Mesenchymal stem cell (in vitro differentiated cells and primary cell): ENCODE data around the gene GTPBP1.

Source experiments
- DNase-seq: peaks from one replicate; pipeline ENCODE4 v3.0.0-alpha.2; 2013
- H2AFZ ChIP-seq: one replicate; pipeline ENCODE4 v1.6.1; 2013; ENCODE audit warnings: low read depth, mild to moderate bottlenecking, control low read depth, inconsistent platforms, low read length, moderate library complexity
- H2AK5ac ChIP-seq: 2 replicates; pipeline ENCODE4 v1.6.1; 2013; ENCODE audit warnings: low read length, moderate library complexity, mild to moderate bottlenecking, inconsistent platforms; ENCODE audit not compliant: severe bottlenecking
- H2BK120ac ChIP-seq: one replicate; pipeline ENCODE4 v1.6.1; 2013; ENCODE audit warnings: low read depth, mild to moderate bottlenecking, inconsistent platforms, low read length, moderate library complexity
- H2BK12ac ChIP-seq, 2 experiments: one replicate each; pipeline ENCODE4 v1.6.1; 2013; ENCODE audit warnings: inconsistent platforms in 2 of 2, low read length in 2 of 2, mild to moderate bottlenecking in 2 of 2, moderate library complexity in 2 of 2, control low read depth in 1 of 2
- H2BK15ac ChIP-seq: one replicate; pipeline ENCODE4 v1.6.1; 2013; ENCODE audit warnings: mild to moderate bottlenecking, low read depth, inconsistent platforms; ENCODE audit not compliant: poor library complexity, severe bottlenecking
- H2BK5ac ChIP-seq: 2 replicates; pipeline ENCODE4 v1.6.1; 2013; ENCODE audit warnings: low read depth, mild to moderate bottlenecking, low read length, control low read depth, inconsistent platforms; ENCODE audit not compliant: poor library complexity, severe bottlenecking
- H3K14ac ChIP-seq, 2 experiments: one replicate each; pipeline ENCODE4 v1.6.1; 2013; ENCODE audit warnings: inconsistent platforms in 2 of 2, low read length in 2 of 2, control low read depth in 1 of 2, mild to moderate bottlenecking in 1 of 2, moderate library complexity in 1 of 2
- H3K18ac ChIP-seq, 2 experiments: one replicate each; pipeline ENCODE4 v1.6.1; 2013; ENCODE audit warnings: inconsistent platforms in 2 of 2, low read length in 2 of 2, control low read depth in 1 of 2, low read depth in 1 of 2, mild to moderate bottlenecking in 1 of 2
- H3K23ac ChIP-seq, 2 experiments: one replicate each; pipeline ENCODE4 v1.6.1; 2013; ENCODE audit warnings: inconsistent platforms in 2 of 2, low read length in 2 of 2, mild to moderate bottlenecking in 2 of 2, moderate library complexity in 2 of 2, control low read depth in 1 of 2
- H3K27ac ChIP-seq: 2 replicates; pipeline ENCODE4 v1.5.1; 2013; ENCODE audit warnings: mild to moderate bottlenecking, moderate library complexity, low read length, control low read depth, inconsistent platforms; ENCODE audit not compliant: poor library complexity, severe bottlenecking
- H3K27me3 ChIP-seq, 2 experiments: 2 replicates each; pipeline versions ENCODE4 v1.6.1 to v1.7.0; 2013; ENCODE audit warnings: low read length in 2 of 2, mild to moderate bottlenecking in 2 of 2, moderate library complexity in 2 of 2, control low read depth in 1 of 2, inconsistent platforms in 1 of 2; ENCODE audit not compliant: control insufficient read depth in 1 of 2, insufficient read depth in 1 of 2
- H3K36me3 ChIP-seq, 2 experiments: 2 replicates each; pipeline versions ENCODE4 v1.6.1 to v1.7.0; 2013; ENCODE audit warnings: low read length in 2 of 2, control low read depth in 1 of 2, inconsistent platforms in 1 of 2, low read depth in 1 of 2, mild to moderate bottlenecking in 1 of 2; ENCODE audit not compliant: insufficient read depth in 2 of 2, control insufficient read depth in 1 of 2
- H3K4ac ChIP-seq, 2 experiments: one replicate each; pipeline ENCODE4 v1.6.1; 2013; ENCODE audit warnings: inconsistent platforms in 2 of 2, low read length in 2 of 2, mild to moderate bottlenecking in 2 of 2, moderate library complexity in 2 of 2, control low read depth in 1 of 2, low read depth in 1 of 2
- H3K4me1 ChIP-seq: 2 replicates; pipeline ENCODE4 v1.6.1; 2013; ENCODE audit warnings: low read depth, low read length, control low read depth; ENCODE audit not compliant: control insufficient read depth, insufficient read depth
- H3K4me2 ChIP-seq: 2 replicates; pipeline ENCODE4 v1.6.1; 2013; ENCODE audit warnings: low read length, mild to moderate bottlenecking, inconsistent platforms; ENCODE audit not compliant: poor library complexity, severe bottlenecking
- H3K4me3 ChIP-seq, 2 experiments: 2 replicates each; pipeline versions ENCODE4 v1.5.1 to v1.7.0; 2013; ENCODE audit warnings: low read length in 2 of 2, mild to moderate bottlenecking in 2 of 2, control low read depth in 1 of 2, low read depth in 1 of 2; ENCODE audit not compliant: insufficient read depth in 1 of 2
- H3K79me1 ChIP-seq: replicated peaks from 2 replicates; pipeline ENCODE4 v1.6.1; 2013; ENCODE audit warnings: mild to moderate bottlenecking, control low read depth, low read length, inconsistent platforms; ENCODE audit not compliant: poor library complexity, severe bottlenecking
- H3K9ac ChIP-seq: 2 replicates; pipeline ENCODE4 v1.7.0; 2013; ENCODE audit warnings: mild to moderate bottlenecking, low read length, moderate library complexity
- H3K9me3 ChIP-seq: 2 replicates; pipeline ENCODE4 v1.7.0; 2013; ENCODE audit warnings: mild to moderate bottlenecking, low read length; ENCODE audit not compliant: control insufficient read depth
- H4K8ac ChIP-seq: one replicate; pipeline ENCODE4 v1.6.1; 2013; ENCODE audit warnings: inconsistent platforms, mild to moderate bottlenecking, low read length, moderate library complexity
- H4K91ac ChIP-seq: one replicate; pipeline ENCODE4 v1.6.1; 2013; ENCODE audit warnings: mild to moderate bottlenecking, low read length, inconsistent platforms
- WGBS: methylation state at CpG from one replicate; pipeline ENCODE4 v1.1.7; 2013; ENCODE audit warnings: mixed read lengths; 5-methylcytosine and 5-hydroxymethylcytosine counted together

The GTPBP1 gene

DNA sequence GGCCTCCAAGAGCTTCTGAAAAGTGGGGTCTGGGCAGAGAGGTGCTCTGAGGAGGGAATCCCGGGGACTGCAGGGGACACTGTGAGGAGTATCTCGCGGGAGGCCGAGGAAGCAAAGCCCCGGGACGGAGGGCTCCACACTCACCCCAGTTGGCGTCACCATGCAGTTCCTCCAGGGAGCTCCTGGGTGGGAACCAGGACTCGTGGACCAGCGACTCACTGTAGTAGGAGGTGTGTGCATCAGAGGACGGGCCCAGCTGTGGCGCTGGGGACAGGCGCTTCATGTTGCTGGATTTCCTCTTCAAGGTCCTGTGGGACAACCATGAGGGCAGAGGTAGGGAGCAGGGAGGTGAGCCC is 45.3 kb downstream of the GTPBP1 start:
- Histone ChIP-seq H4K8ac (no peak overlapping the region), H3K27me3 (no peaks in the 10 kb centered on the region), H3K36me3 (peaks cover 59 to 61% of the 10 kb centered on the region in 2 experiments), H2AK5ac (no peak overlapping the region), H3K4ac (no peak overlapping the region), H3K4me1 (peaks cover 9% of the 10 kb centered on the region), H2BK5ac (no peak overlapping the region), H3K23ac (no peak overlapping the region), H3K9me3 (no peaks in the 10 kb centered on the region), H3K4me3 (no peak overlapping the region), H3K18ac (no peak overlapping the region), H2AFZ (no peak overlapping the region), H2BK12ac (no peak overlapping the region), H3K79me1 (peaks cover 22% of the 10 kb centered on the region), H3K14ac (no peak overlapping the region), H2BK120ac (no peak overlapping the region), H3K9ac (no peak overlapping the region), H3K4me2 (no peak overlapping the region), H2BK15ac (no peak overlapping the region), H4K91ac (no peak overlapping the region), H3K27ac (no peak overlapping the region)
- DNase-seq = no peak
- 96% methylated on average over 12 of the region's 12 CpGs for WGBS

DNA sequence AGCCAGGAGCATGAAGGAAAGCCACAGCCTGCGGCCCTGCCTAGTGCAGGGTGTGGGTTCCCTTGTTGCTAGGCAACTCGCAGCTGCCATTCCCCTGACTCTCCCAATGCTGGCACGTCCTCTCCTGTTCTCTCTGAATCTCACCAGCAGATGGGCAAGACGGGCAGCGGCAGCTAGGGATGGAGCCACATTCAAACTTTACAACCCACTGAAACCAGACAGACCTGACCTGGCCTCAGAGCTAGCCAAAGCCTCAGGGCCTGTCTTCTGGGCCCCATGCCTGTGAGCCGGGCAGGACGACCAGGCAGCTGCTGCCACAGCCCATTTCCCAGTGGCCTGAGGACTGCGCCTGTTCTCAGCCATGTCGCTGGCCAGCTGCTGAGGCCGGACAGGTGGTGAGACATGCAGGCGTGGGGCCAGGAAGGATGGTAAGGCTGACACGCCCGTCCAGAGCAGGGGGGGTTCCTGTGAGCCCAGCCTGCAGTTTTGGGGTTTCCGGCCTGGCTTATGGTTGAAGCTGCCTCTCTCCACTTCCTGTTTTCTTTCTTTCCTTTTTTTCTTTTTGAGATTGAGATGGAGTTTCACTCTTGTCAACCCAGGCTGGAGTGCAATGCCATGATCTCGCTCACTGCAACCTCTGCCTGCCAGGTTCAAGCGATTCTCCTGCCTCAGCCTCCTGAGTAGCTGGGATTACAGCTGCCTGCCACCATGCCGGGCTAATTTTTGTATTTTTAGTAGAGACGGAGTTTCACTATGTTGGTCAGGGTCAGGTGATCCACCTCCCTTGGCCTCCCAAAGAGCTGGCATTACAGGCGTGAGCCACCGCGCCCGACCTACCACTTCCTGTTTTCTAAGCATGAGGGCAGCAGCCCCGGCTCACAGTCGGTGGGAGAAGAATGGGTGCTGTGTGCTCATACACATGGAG is 45.9 kb downstream of the GTPBP1 start:
- peaks cover 12% of the 10 kb centered on the region for H3K4me1 ChIP-seq
- 93% methylated on average over 21 of the region's 24 CpGs for WGBS
- no peak overlapping the region for H2AK5ac ChIP-seq
- no peaks in the 10 kb centered on the region for H3K27me3 ChIP-seq
- no peak overlapping the region for H3K14ac ChIP-seq
- H2BK12ac ChIP-seq = no peak overlapping the region
- H3K79me1 ChIP-seq = peaks cover 22% of the 10 kb centered on the region
- H3K18ac ChIP-seq = no peak overlapping the region
- peaks cover 54% of the 10 kb centered on the region in 2 experiments for H3K36me3 ChIP-seq
- no peak overlapping the region for H2BK120ac ChIP-seq
- no peak overlapping the region for H4K8ac ChIP-seq
- no peak overlapping the region for H3K9ac ChIP-seq
- no peak overlapping the region for H3K27ac ChIP-seq
- no peak overlapping the region for H3K23ac ChIP-seq
- H3K4ac ChIP-seq = no peak overlapping the region
- no peak overlapping the region for H2BK5ac ChIP-seq
- H2BK15ac ChIP-seq = no peak overlapping the region
- H3K4me2 ChIP-seq = no peak overlapping the region
- H4K91ac ChIP-seq = no peak overlapping the region
- DNase-seq = no peak
- no peak overlapping the region for H3K4me3 ChIP-seq
- no peaks in the 10 kb centered on the region for H3K9me3 ChIP-seq
- no peak overlapping the region for H2AFZ ChIP-seq

DNA sequence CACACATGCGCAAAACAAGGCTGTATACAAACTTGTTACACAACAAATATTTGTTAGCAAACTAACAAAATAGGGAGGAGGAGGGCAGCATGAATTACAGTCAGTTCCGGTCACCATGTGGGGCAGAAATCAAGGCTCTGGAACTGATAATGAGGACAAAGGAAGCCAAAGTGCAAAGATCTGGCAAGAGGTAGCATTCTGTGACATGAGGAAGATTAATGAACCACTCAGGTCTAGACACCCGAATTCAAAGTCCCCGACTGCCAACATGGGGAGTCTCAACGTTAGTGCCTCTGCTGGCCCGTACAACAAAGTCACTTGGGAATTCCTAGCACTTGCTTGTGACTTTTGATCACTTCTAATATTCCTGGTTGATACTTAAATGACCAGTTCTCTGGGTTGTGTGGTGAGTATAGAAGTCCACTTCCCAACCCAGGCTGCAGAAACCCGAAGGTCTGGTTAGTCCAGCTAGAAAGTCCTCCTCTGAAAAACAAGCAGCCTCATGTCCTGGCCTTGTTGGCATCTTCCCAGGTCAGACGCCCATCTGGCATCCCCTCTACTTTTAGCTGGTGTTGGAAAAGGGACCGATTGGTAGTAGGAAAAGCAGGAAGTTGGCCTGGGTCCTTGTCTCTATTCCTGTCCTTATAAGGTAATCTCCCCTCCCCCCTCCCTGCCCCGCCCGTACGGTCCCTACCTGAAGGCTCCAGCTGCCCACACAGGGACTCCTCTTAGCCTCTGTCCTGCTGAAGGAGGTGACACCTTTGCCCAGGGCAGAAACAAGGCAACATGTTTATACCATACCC is 48.4 kb downstream of the GTPBP1 start:
- Histone ChIP-seq H3K27me3 (no peaks in the 10 kb centered on the region), H2BK12ac (peak overlapping the region in 1 of 2 experiments; percentile 25), H3K36me3 (peaks cover 34 to 38% of the 10 kb centered on the region in 2 experiments), H2BK5ac (no peak overlapping the region), H2AFZ (no peak overlapping the region), H3K27ac (peak overlapping the region; percentile 47), H4K91ac (no peak overlapping the region), H4K8ac (peak overlapping the region; percentile 83), H3K4ac (peak overlapping the region in 1 of 2 experiments; percentile 30), H3K79me1 (peaks cover 22% of the 10 kb centered on the region), H3K9ac (peak overlapping the region; percentile 94), H2BK120ac (peak overlapping the region; percentile 13), H2AK5ac (peak overlapping the region; percentile 32), H3K4me3 (peak overlapping the region; percentile 19 to 88), H3K4me1 (peaks cover 9% of the 10 kb centered on the region), H2BK15ac (no peak overlapping the region), H3K14ac (no peak overlapping the region), H3K18ac (peak overlapping the region; percentile 28 to 38), H3K4me2 (peak overlapping the region; percentile 78), H3K9me3 (no peaks in the 10 kb centered on the region), H3K23ac (no peak overlapping the region)
- 41% methylated on average over 10 of the region's 12 CpGs for WGBS
- peak; percentile 17 for DNase-seq

DNA sequence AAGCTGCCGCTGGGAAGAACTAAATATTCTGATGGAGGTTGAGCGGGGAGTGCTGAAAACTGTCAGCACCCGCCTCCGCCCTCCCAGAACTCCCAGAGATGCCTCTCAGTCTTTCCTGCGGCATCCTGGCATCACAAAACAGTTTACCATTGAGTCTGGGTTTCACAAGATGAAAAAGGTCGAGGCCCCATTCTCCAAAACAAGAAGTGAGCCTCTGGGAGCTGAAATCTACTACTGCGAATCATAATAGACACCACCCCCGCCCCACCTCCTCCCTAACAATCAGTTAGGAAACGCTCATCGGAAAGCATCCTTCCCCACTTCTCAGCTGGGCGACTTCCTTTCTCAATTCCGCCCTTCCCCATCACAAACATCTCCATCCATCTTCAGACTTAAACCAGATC is 49.0 kb downstream of the GTPBP1 start:
- Histone ChIP-seq H2BK5ac (no peak overlapping the region), H2BK12ac (peak overlapping the region in 1 of 2 experiments; percentile 25), H3K4me3 (peak overlapping the region; percentile 77 to 88), H2AK5ac (no peak overlapping the region), H3K4me2 (peak overlapping the region; percentile 78), H2BK15ac (no peak overlapping the region), H4K91ac (peak overlapping the region; percentile 54), H3K14ac (no peak overlapping the region), H3K18ac (peak overlapping the region; percentile 38 to 82), H2BK120ac (peak overlapping the region; percentile 13), H2AFZ (peak overlapping the region; percentile 30), H3K79me1 (peaks cover 20% of the 10 kb centered on the region), H3K27ac (peak overlapping the region; percentile 77), H3K9me3 (no peaks in the 10 kb centered on the region), H3K9ac (peak overlapping the region; percentile 94), H3K36me3 (peaks cover 28 to 32% of the 10 kb centered on the region in 2 experiments), H3K27me3 (no peaks in the 10 kb centered on the region), H4K8ac (peak overlapping the region; percentile 83), H3K4me1 (peaks cover 9% of the 10 kb centered on the region), H3K23ac (no peak overlapping the region), H3K4ac (peak overlapping the region in 1 of 2 experiments; percentile 30)
- DNase-seq = peak; percentile 51
- 19% methylated on average over 12 of the region's 12 CpGs for WGBS
